Measurements from ENCODE around the gene COL12A1. TPM values are rescaled to one million over a fixed set of nuclear protein-coding genes. Genes with fewer than 3 reads are reported as not detected.

The COL12A1 gene
- total RNA-seq, 1 donor from 2014 or later, result 5.8 TPM

GRCh38 chr6:75103431-75103830 lies 102.4 kb downstream of the COL12A1 start:
- no peak for DNase-seq (ENCODE audit: low read depth, low spot score)

- DNase-seq (ENCODE audit: low read depth, low spot score), result no peak
Observed at GRCh38 chr6:75102301-75102700, 103.6 kb downstream of the COL12A1 start.

- peak; percentile 41 for DNase-seq (ENCODE audit: low read depth, low spot score)
Observed at GRCh38 chr6:75101896-75102295, 104.0 kb downstream of the COL12A1 start.

- peak; percentile 61 for DNase-seq (ENCODE audit: low read depth, low spot score)
Observed at GRCh38 chr6:75098709-75099108, 107.1 kb downstream of the COL12A1 start.

DNA sequence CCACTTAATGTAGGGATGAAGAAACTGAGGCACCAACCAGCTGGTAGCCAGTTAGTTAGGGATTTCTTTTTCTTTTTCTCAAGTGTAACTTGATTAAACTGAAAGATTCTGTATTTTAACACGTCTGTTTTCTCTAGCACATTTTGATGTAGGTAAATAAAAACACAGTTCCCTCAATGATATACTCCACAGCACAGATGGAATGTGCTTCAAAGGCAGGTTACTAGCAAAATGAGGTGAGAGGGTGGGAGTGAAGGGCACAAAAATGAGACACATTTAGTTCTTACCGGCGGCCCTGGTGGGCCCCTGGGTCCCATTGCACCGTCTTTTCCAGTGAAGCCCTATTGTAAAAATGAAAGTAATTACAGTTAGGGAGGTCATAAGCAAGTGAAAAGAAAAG lies 108.9 kb downstream of the COL12A1 start:
- no peak for DNase-seq (ENCODE audit: low read depth, low spot score)

DNA sequence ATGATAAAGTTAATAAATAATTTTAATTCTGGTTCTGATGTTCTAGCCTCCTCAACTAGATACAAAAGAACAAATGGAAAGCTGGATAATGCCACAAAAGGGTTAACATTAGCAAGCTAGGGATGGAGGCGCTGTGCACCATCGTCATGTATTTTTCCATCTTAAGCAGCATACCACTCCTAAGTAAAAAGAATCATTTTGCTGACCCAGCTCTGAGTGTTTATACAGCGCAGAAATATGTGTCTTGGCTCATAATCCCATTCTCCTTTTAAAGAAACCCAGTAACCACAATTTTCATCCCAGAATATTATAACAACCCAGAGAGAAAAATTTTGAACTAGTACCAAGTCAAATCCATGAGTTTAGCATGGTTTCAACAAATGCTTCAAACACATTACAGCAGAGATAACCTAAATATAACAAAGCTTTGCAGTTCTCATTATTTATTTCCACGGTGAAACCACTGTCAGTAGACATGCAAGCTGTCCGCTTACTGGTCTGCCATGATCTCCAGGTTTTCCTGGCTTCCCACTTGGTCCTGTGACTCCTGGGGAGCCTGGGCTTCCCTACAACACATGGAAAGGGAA lies 111.1 kb downstream of the COL12A1 start:
- DNase-seq (ENCODE audit: low read depth, low spot score), result no peak

DNA sequence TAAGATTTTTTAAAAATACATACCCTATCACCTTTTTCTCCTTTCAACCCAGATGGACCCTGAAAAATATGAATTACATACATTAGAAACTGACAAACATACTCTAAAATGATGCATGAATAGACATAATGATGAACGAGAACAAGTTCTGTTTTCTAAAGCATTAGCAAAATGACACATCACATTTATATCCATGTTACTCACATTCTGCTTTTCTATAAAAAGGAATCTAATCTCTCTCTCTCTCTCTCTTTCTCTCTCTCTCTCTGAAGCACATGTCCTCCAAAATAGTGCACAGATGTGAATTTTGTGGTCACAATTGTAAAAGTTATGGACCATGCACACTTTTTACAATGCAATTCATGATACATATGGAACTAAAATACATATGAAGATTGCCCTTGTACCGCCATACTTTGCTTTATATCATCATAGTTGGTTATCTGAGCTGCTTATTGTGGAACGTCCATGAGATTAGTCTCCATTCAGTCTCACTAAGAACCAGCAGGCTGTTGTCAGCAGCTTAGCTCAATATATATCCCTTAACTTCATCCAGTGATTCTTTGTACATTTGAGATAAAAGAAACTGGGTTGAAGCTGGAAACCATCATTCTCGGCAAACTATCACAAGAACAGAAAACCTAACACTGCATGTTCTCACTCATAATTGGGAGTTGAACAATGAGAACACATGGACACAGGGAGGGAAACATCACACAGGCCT lies 114.2 kb downstream of the COL12A1 start:
- DNase-seq (ENCODE audit: low read depth, low spot score), result no peak

- no peak for DNase-seq (ENCODE audit: low read depth, low spot score)
Observed at GRCh38 chr6:75090576-75090975, 115.3 kb downstream of the COL12A1 start.

DNA sequence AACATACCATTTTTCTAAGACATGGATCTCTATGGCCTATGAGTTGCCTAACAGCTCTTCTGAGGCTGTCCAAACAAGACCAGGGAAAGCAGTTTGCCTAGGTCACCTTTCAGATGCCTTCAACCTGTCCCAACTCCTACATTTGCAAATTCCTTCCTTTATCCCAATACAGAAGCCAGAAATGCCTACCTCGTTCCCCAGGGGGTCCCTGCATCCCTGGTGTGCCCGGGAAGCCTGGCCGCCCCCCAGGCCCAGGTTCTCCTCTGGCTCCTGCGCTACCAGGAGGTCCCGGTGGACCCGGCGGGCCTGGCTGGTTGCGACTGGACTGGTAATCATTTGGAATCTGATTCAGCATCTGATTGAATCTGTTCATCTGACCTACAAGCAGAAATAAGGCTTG lies 115.9 kb downstream of the COL12A1 start:
- no peak for DNase-seq (ENCODE audit: low read depth, low spot score)

- no peak for DNase-seq (ENCODE audit: low read depth, low spot score)
Observed at GRCh38 chr6:75089151-75089897, 116.5 kb downstream of the COL12A1 start.

DNA sequence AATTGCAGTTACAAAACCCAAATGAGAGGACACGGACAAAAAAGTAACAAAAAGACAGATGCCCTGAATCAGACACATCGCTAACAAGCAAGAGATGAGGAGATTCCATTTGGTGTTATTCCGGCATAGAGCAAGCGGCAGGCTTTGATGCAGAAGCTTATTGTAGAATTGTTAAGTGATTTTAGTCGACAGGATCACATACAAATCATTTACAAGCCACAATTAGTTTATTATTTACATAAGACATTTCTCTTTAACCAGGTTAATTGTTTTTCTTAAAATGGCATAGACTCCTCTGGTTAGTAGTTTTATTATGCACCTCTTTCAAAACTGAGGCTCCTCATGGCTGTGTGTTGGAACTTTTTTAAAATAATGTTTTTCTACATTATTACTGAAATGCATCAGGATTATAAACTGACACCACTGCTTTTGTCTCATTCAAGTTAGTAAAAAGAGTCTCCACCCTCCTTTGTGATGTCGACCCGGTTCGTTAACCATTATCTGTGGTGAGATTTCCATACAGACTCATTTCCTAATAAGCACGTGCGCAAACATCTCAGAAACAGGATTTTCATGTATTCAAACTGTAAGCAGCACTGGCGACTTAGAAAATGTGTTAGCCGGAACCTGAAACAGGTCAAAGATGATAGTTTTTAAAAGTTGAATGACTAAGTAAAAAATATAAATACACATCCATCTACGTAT lies 119.8 kb downstream of the COL12A1 start:
- DNase-seq (ENCODE audit: low read depth, low spot score), result no peak

DNA sequence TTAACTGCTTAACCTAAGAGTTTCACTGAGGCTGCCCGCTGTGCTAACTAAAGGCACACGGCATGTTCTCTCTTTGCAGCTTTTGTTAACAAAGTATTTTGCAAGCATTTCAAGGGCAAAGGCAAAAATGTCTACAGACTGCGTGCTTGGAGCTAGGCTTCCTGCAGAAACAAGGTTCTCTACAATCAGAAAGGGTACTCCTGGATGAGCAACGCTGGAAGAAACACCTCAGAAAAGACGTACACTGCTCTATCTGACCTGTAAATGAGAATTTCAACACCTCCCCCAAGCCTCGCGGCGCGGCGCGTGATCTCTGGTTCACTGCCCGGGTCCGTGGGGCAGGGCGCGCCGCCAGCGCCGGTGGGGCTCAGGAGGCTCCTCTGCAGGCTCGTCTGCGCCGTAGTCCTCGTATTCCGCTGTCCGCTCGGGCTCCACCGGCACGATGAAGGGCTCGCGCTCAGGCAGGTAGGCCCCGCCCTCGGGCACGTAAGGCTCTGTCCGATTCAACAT lies 120.9 kb downstream of the COL12A1 start:
- DNase-seq (ENCODE audit: low read depth, low spot score), result no peak

- DNase-seq (ENCODE audit: low read depth, low spot score), result no peak
Observed at GRCh38 chr6:75084018-75084417, 121.8 kb downstream of the COL12A1 start.

DNA sequence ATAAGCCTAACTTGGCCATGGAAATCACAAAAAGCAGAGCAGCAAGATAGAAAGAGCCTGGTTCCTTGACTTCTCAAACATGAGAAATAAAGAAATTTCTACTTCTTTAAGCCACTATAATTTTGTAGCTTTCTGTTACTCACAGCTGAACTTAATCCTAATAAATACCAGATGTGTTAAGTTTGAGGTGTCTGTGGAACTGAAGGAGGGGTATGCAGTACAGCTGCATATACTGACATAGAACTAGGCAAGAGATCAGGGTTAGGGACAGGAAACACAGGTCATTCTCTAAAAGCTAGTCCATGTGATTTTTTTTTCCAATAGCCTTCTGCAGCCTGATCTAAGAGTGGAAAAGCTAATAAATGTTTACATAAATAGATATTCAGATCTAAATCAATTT lies 123.9 kb downstream of the COL12A1 start:
- no peak for DNase-seq (ENCODE audit: low read depth, low spot score)

- DNase-seq (ENCODE audit: low read depth, low spot score), result no peak
Observed at GRCh38 chr6:75081047-75081446, 124.8 kb downstream of the COL12A1 start.

GRCh38 chr6:75079589-75079988 lies 126.3 kb downstream of the COL12A1 start:
- no peak for DNase-seq (ENCODE audit: low read depth, low spot score)

- DNase-seq (ENCODE audit: low read depth, low spot score), result no peak
Observed at GRCh38 chr6:75077701-75078100, 128.2 kb downstream of the COL12A1 start.

DNA sequence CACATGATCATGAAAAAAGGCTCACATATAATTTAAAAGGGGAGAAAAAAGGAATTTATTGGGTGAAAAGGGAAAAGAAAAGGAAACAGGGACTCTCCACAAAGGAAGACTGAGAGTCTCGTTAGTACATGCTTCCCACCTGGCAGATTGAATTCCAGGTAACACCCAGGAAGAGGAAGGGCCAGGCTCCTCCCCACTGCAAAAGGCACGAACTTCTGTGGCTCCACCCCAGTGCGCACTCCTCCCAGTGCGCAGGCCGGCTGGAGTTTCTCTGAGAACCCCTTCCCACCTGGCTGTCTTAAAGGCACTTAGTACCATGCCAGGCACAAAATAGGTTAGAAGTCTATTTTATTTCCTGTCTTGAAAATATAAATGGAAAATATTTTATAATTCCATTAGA lies 129.8 kb downstream of the COL12A1 start:
- DNase-seq (ENCODE audit: low read depth, low spot score), result no peak

GRCh38 chr6:75070244-75070643 lies 135.6 kb downstream of the COL12A1 start:
- no peak for DNase-seq (ENCODE audit: low read depth, low spot score)

GRCh38 chr6:75065523-75065922 lies 140.3 kb downstream of the COL12A1 start:
- no peak for DNase-seq (ENCODE audit: low read depth, low spot score)

DNA sequence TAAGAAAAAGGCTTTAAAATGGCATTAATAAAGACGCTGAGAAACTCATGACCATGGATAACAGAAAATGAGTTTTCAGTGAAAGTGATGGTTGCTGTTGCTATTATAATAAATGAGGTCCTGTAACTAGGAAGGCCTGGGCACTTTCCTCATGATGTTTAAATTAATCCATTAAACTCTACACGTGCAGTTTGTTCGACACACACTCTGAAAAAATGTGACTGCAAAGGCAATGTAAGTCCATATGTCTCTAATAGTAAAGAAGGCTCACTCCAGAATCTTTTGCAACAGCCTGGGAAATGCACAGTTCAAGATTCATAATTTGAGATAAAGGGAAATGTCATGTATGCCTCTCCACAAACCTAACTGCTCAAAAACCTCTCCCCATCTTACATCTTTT lies 153.4 kb downstream of the COL12A1 start:
- no peak for DNase-seq (ENCODE audit: low read depth, low spot score)

GRCh38 chr6:75049308-75049707 lies 156.5 kb downstream of the COL12A1 start:
- DNase-seq (ENCODE audit: low read depth, low spot score), result no peak

Measured in pulmonary artery endothelial cell (primary cell).